Embryonic facial prominence (tissue), 1 donor: Measurements from ENCODE around the gene OLIG3.

Experiments
- DNase-seq: peaks from one replicate; pipeline ENCODE4 v3.0.0-alpha.2; 2016; ENCODE audit errors: extremely low spot score

Gene OLIG3

DNA sequence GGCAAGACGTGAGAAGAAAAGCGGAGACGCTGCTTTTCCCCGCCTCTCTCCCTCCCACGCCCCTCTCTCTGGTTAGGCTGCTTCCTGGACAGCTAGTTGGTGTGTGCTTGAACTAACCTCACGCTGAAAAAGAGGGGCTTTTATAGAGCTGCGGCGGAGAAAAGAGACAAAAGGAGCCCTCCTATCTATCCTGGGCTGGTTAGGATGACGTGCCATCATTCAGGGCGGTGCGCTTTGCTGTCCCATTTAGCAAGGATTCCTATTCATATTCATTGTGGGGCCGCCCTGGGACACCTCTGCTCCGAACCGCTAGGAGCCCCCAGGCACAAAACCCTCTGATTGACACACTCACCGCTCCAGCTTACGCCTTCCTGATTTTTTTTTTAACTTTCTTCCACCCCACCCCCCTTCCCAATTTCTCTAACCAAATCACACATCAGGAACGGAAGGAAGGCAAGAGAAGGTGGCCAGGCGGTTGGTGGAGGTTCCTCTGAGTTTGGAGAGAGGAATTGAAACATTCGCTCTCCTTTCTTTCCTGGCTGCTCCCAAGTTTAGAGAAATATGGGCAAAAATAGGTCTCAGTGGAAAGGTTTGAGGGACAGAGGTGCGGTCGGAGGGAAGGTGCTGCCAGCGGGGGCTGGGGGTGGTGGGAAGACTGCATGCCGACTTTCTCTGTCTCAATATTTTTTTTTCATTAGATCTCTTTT, at the start of gene OLIG3:
TSS of gene OLIG3 (minus strand) at position 114 of the 707 bp plus-strand sequence. CDS start 224 bp downstream, outside the sequence.
- DNase-seq: no peak

GRCh38 chr6:137543114-137543513, 48.9 kb upstream of the OLIG3 start:
- no peak for DNase-seq

DNA sequence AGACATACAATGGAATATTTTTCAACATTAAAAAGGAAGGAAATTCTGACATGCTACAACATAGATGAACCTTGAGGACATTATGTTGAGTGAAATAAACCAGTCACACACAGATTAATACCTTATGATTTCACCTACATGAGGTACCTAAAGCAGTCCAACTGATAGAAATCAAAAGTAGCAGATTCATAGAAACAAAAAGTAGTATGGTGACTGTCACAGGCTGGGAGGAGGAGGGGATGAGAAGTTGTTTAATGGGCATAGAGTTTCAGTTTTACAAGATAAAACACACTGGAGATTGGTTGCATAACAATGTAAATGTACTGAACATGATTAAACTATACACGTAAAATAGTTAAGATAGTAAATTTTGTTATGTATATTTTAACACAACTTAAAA, 48.5 kb upstream of the OLIG3 start:
- no peak for DNase-seq

DNA sequence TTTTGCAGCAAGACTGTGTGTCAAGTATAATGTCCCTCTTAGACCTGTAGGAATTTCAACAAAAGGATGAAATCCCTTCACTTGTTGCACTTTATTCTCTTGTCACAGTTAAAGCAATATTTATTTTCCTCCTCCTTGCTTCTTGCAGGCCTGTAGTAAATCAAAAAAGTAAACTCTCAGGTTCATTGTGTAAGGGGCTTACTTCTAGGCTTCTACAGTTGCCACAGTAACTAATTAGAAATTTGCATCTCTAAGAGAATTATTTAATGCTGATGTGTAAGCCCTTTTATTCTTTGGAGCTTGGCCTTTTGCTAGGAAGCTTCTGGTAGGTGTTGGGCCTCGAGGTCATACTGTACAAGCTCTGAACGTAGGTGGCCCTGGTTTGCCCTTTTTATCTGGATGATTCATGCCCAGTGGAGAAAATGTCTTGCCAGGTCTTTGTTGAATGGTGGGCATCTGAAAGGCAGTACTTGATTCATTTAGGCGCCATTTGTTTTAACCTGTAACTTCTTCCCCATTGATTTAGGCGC, 47.4 kb upstream of the OLIG3 start:
- no peak for DNase-seq

- no peak for DNase-seq
Observed at GRCh38 chr6:137536104-137536773, 42.0 kb upstream of the OLIG3 start.

DNA sequence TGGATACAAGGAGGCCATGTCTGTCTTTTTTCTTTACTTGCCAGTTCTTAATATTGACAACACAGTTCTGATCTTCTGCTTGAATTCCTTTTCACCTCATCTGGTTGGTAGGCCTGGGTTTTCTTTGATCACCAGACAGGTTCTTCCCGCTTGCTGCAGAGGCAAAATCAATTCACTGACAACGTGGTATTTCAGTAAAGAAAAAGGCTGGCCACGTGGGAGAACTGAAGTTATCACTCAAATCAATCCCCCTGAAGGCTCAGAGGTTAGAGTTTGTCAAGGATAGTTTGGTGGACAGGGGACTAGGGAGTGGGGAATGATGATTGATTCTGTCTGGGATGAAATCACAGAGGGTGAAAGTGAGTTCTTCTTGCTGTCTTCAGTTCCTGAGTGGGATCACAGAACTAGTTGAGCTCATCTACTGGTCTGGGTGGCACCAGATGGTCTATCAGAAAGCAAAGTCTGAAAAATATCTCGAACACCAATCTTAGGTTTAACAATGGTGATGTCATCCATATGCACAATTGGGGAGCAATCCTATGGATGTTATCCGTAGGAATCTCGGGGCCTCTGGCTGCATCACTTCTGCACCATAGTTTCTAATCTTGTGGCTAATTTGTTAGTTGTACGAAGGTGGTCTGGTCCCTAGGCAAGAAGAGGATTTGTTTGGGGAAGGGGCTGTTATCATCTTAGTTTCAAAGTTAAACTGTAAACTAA, 37.3 kb upstream of the OLIG3 start:
- no peak for DNase-seq

DNA sequence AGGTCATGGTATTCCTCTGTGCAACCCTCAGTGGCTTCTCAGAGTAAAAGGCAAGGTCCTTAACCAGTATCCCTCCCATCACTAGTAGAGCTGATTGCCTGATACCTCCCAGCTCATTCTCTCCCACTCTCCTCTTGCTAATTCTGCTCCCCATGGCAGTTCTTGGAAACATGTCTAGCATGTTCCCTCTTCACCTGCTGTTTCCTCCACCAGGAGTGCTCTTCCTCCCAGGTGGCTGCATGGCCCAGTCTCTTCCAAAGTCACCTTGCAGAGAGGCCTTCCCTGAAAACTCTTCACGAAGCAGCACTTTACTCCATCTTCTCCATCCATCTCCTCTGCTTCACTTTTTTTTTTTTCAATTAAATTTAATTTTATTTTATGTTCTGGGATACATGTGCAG, 36.2 kb upstream of the OLIG3 start:
- no peak for DNase-seq

DNA sequence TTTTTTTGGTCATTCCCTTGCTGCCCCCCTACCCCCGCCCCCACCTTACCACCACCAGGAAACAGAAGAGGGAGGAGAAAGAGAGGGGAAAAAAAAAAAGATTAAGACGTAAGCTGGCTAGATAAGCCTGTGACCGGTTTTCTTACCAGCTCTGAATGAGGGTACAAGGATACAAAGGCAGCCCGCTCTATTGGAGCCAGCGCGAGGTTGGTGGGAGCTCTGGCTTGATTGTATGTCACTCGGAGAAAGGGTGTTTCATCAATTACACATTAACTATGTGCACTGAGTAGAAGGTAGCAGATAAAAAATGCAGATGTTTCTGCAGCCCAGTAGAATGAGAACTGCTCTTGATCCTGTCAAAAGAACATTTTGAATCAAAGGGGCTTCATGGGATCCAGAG, 28.6 kb upstream of the OLIG3 start:
- DNase-seq: no peak

DNA sequence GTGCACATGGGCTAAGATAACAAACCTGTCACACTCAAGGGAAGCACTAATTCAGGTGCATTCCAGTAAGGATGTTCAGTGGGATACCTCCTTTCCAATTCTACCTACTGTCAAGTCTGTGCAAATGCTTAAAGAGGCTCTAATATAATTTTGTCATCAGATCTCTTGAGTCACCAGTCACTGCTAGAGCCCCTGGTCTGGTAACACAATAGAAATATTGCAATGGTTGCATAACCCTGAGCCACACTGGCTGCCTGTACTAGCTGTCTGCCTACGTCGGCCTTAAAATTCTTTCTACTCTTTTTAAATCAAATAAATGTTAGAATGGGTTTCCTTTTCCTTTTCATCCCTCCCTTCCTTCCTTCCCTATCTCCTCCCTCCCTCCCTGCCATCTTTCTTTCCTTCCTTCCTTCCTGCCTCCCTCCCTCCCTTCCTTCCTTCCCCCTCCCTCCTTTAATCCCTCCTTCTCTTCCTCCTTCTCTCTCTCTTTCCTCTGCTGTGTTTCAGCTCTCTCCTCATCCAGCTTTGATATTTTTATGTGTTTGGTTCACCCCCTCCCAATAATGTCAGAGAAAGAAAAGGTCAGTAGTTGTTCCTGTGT, 28.1 kb upstream of the OLIG3 start:
- DNase-seq: no peak

DNA sequence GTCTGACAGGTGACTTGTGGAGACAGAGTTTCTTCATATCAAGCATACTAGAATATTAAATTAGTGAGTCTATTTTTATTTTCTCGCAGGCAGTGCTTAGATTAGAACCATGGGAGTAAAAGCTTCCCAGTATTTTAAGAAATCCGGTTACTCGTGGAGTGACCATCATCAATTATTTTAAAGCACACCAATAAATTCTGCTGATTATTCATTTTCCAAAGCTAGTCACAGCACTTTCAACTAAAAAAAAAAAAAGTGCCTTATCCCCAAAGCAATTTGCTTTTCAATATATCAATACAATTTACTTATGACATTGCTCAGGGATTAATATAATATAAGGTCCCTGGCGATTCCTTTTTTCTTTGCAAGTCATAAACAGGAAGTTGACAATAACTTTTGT, 26.3 kb upstream of the OLIG3 start:
- no peak for DNase-seq

DNA sequence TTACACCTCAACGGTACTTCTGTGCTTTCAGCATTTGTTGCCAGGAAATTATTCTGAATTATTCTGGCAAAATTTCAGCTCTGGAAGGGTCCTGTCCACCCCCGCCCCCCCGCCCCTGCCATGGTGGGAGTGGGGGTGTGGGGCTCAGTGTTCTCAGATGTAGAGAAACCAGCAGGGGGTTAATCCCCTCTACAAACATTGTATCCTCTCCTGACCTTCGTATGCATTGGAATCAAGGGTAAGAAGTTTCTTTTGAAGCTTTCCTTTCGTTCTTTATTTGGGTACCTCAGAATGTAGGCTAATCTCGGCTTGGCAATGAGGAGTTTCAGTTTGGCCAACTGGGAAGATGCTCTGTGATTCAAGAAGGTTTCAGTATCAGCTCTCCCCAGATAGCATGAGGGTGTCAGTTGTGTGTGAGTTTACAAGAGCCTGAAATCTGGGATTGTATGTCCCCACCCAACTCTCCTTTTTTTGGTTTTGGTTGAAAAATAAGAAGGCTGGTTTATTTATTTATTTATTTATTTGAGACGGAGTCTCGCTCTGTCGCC, 25.5 kb upstream of the OLIG3 start:
- no peak for DNase-seq

GRCh38 chr6:137518386-137518983, 24.3 kb upstream of the OLIG3 start:
- no peak for DNase-seq

DNA sequence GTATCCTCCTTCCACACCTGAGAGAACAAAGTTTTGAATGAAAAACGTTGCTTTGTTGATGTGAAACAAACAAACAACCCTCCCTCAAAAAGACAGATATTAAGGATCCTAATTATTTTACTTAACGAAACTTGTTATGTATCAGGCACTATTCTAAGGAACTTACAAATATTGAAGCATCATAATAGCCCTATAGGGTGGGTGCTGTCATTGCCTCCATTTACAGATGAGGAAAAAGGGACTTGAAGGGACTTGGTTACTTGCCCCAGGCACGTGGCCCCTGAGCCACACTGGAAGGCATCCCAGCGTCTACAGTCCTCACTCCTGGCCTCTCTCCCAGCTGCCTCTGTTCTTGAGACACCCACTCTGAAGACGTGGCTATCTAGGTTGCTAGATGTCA, 20.2 kb upstream of the OLIG3 start:
- DNase-seq: no peak

DNA sequence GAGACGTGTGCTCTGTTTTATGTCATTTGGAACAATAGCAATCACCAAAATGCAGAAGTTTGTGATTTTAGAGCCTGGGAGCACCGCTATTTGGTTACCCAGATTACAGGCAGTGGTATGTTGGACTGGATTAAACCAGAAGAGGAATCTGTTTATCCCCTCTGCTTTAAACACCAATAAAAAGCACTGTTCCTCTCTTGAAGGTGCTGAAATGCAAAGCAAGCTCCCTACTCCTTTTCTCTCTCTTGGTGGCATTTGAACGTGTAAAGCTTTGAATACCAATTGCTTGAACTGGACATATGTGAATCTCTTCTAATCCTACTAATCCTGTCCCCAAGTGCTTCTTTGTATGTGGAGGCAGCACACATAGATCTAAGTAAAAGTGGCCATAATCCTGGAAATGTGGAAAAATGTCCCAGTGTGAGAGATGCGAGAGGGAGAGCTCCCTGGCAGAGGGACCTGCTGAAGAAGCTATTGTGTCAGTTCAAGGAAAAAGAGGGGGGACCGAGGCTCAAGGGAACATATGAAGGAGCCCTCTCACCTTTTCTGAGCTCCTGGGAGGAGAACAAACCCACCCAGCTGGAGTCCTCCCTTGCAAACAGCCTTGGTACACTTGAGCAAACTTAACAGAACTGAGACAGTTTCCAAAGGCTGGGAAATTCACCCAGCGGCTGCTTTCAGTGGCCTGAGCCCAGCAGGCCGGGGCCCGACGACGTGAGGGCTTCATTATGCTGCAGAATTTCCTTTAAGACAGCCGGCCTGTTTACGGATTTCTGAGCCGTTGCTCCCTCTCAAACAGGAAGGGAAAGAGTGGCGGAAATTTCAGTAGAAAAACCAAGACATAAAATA, 18.8 kb upstream of the OLIG3 start:
- no peak for DNase-seq

GRCh38 chr6:137510923-137511322, 16.7 kb upstream of the OLIG3 start:
- no peak for DNase-seq

- no peak for DNase-seq
Observed at GRCh38 chr6:137498481-137499190, 4.4 kb upstream of the OLIG3 start.

GRCh38 chr6:137497721-137498463, 3.7 kb upstream of the OLIG3 start:
- DNase-seq: no peak

- no peak for DNase-seq
Observed at GRCh38 chr6:137496909-137497720, 2.9 kb upstream of the OLIG3 start.
